SK-N-SH (cell line): ENCODE measurements around the gene ST7. TPM values are rescaled to one million over a fixed set of nuclear protein-coding genes. Genes with fewer than 3 reads are reported as not detected.

Experiments
- CTCF ChIA-PET: fragments of 300-600, 350-600 bp; formaldehyde crosslinking; extraction: SDS; loops from one replicate; lab custom pipeline; 2021; lab: Yijun Ruan, JAX
- POLR2A ChIA-PET: fragments of 350-600 bp; sonication (Branson Sonifier 250); formaldehyde crosslinking; extraction: SDS; loops from one replicate; lab custom pipeline; 2020; ENCODE audit warnings: antibody characterized with exemption, inconsistent platforms; lab: Yijun Ruan, JAX
- DNase-seq: peaks from one replicate; pipeline ENCODE4 v3.0.0; 2012
- H2AFZ ChIP-seq: fragments of 200-600 bp; sonication (generic); 2 replicates; pipeline ENCODE4 v1.8.1; 2016; ENCODE audit warnings: antibody characterized with exemption, mild to moderate bottlenecking, low read depth
- H3F3A ChIP-seq: fragments of 200-600 bp; sonication (generic); replicated peaks from 2 replicates; pipeline ENCODE3; 2016; ENCODE audit warnings: antibody characterized with exemption, mild to moderate bottlenecking; ENCODE audit not compliant: insufficient read depth
- H3K27ac ChIP-seq, 2 experiments: fragments of 200-500 bp in 1 of 2; fragments of 200-600 bp in 1 of 2; sonication (Bioruptor generic) in 1 of 2; sonication (generic), shearing (Covaris generic) in 1 of 2; 2 replicates each; pipeline versions ENCODE4 v1.5.1 to v1.6.1; 2014 to 2016; ENCODE audit warnings: low read depth in 2 of 2, inconsistent platforms in 1 of 2, low read length in 1 of 2, mild to moderate bottlenecking in 1 of 2, mixed read lengths in 1 of 2
- H3K27me3 ChIP-seq: fragments of 200-600 bp; sonication (generic), shearing (Covaris generic); 2 replicates; pipeline ENCODE4 v1.6.1; 2016; ENCODE audit warnings: mixed run types; ENCODE audit not compliant: insufficient read depth
- H3K36me3 ChIP-seq, 2 experiments: fragments of 200-500 bp in 1 of 2; fragments of 200-600 bp in 1 of 2; sonication (Bioruptor generic) in 1 of 2; sonication (generic) in 1 of 2; replicated peaks in 1 of 2; 2 replicates each; pipeline versions ENCODE3 to v1.5.1; 2014 to 2016; ENCODE audit warnings: low read length in 1 of 2, mild to moderate bottlenecking in 1 of 2; ENCODE audit not compliant: insufficient read depth in 2 of 2, control insufficient read depth in 1 of 2
- H3K4me1 ChIP-seq, 2 experiments: fragments of 200-500 bp in 1 of 2; fragments of 200-600 bp in 1 of 2; sonication (Bioruptor generic) in 1 of 2; sonication (generic), shearing (Covaris generic) in 1 of 2; 2 replicates each; pipeline versions ENCODE4 v1.5.1 to v1.6.1; 2014 to 2016; ENCODE audit warnings: low read depth in 1 of 2, low read length in 1 of 2, mixed run types in 1 of 2; ENCODE audit not compliant: insufficient read depth in 2 of 2, control insufficient read depth in 1 of 2
- H3K4me2 ChIP-seq: fragments of 200-600 bp; sonication (generic), shearing (Covaris generic); 2 replicates; pipeline ENCODE4 v1.6.1; 2017; ENCODE audit warnings: mixed run types
- H3K4me3 ChIP-seq, 2 experiments: fragments of 200-500 bp in 1 of 2; fragments of 200-600 bp in 1 of 2; sonication (Bioruptor generic) in 1 of 2; sonication (generic), shearing (Covaris generic) in 1 of 2; 2 replicates each; pipeline versions ENCODE4 v1.5.1 to v1.8.1; 2014 to 2016; ENCODE audit warnings: low read depth in 2 of 2, inconsistent platforms in 1 of 2, low read length in 1 of 2, mild to moderate bottlenecking in 1 of 2, mixed read lengths in 1 of 2, moderate library complexity in 1 of 2
- H3K79me2 ChIP-seq: fragments of 200-600 bp; sonication (generic); 2 replicates; pipeline ENCODE4 v1.8.1; 2017; ENCODE audit warnings: mild to moderate bottlenecking; ENCODE audit not compliant: insufficient read depth
- H3K9ac ChIP-seq: fragments of 200-600 bp; sonication (generic); 2 replicates; pipeline ENCODE4 v1.6.1; 2017; ENCODE audit warnings: mixed run types
- H3K9me2 ChIP-seq: fragments of 200-600 bp; sonication (generic); 2 replicates; pipeline ENCODE4 v1.6.1; 2017; ENCODE audit warnings: mixed run types
- H3K9me3 ChIP-seq: fragments of 200-600 bp; sonication (generic); 2 replicates; pipeline ENCODE4 v1.6.1; 2017; ENCODE audit warnings: mixed run types, mild to moderate bottlenecking, moderate library complexity
- H4K20me1 ChIP-seq: fragments of 200-600 bp; sonication (generic); 2 replicates; pipeline ENCODE4 v1.6.1; 2017; ENCODE audit warnings: mild to moderate bottlenecking, mixed run types; ENCODE audit not compliant: insufficient read depth
- CHD2 ChIP-seq: fragments of 150-350 bp; IDR thresholded peaks from 2 replicates; pipeline ENCODE4 v1.6.1; 2018; ENCODE audit warnings: low read length; ENCODE audit not compliant: partially characterized antibody
- EP300 ChIP-seq, 2 experiments: IDR thresholded peaks; 2 replicates each; pipeline versions ENCODE4 v1.4.0 to v1.6.1; 2012; ENCODE audit warnings: borderline replicate concordance in 1 of 2, low read depth in 1 of 2, low read length in 1 of 2
- EZH2phosphoT487 ChIP-seq: fragments of 200-600 bp; sonication (generic); IDR thresholded peaks from 2 replicates; pipeline ENCODE4 v1.6.1; 2017; ENCODE audit warnings: low read depth, mixed run types, mild to moderate bottlenecking, antibody characterized with exemption, moderate library complexity, borderline replicate concordance
- FOSL2 ChIP-seq: IDR thresholded peaks from 2 replicates; pipeline ENCODE4 v1.4.0; 2012; ENCODE audit warnings: low read depth, mild to moderate bottlenecking, moderate library complexity, borderline replicate concordance
- FOXJ3 ChIP-seq: sonication (generic); formaldehyde crosslinking; IDR thresholded peaks from 2 replicates; pipeline ENCODE4 v1.5.1; 2020; ENCODE audit warnings: mild to moderate bottlenecking, missing genetic modification reagents
- NFIC ChIP-seq: IDR thresholded peaks from 2 replicates; pipeline ENCODE4 v1.4.0; 2012; ENCODE audit warnings: borderline replicate concordance
- NRF1 ChIP-seq: IDR thresholded peaks from 2 replicates; pipeline ENCODE4 v1.6.1; 2012; ENCODE audit warnings: low read depth, mild to moderate bottlenecking, low read length
- SIN3A ChIP-seq: IDR thresholded peaks from 2 replicates; pipeline ENCODE4 v1.6.1; 2012; ENCODE audit warnings: low read depth, mild to moderate bottlenecking, low read length, moderate library complexity, borderline replicate concordance
- SMC3 ChIP-seq: IDR thresholded peaks from 2 replicates; pipeline ENCODE4 v1.6.1; 2012; ENCODE audit warnings: low read depth, low read length, improper control_type of control experiment
- YY1 ChIP-seq: IDR thresholded peaks from 2 replicates; pipeline ENCODE4 v1.4.0; 2012; ENCODE audit warnings: low read depth, mild to moderate bottlenecking
- WGBS: methylation state at CpG from one replicate; pipeline ENCODE4 v1.1.6; 2017; ENCODE audit warnings: low lambda C conversion rate; 5-methylcytosine and 5-hydroxymethylcytosine counted together
- polyA plus RNA-seq, 3 experiments: library from polyadenylated mRNA; depleted of rRNA; stranded (reverse); fragments of >200 nt; gene quantifications; 2 replicates each; pipeline ENCODE4 v1.2.3, GENCODE V29; 2012
- TF ChIP-seq, protein P1 (sequence below): IDR thresholded peaks from 2 replicates; pipeline ENCODE4 v1.6.1; 2012; ENCODE audit warnings: mild to moderate bottlenecking, low read depth, low read length, moderate library complexity
- TF ChIP-seq, protein P2 (sequence below): fragments of 200-600 bp; sonication (generic); IDR thresholded peaks from 2 replicates; pipeline ENCODE4 v1.6.1; 2017; ENCODE audit warnings: antibody characterized with exemption, mild to moderate bottlenecking, moderate library complexity
- TF ChIP-seq, protein P3 (sequence below): fragments of 150-350 bp; IDR thresholded peaks from 2 replicates; pipeline ENCODE4 v1.6.1; 2017; ENCODE audit warnings: antibody characterized with exemption, low read length, low read depth, borderline replicate concordance
- TF ChIP-seq, protein P4 (sequence below): IDR thresholded peaks from 2 replicates; pipeline ENCODE4 v1.4.0; 2012; ENCODE audit warnings: low read depth, borderline replicate concordance

Gene ST7
- polyA plus RNA-seq, 1 of the 3 experiments (the other 2 are of a cell fraction), result 23.5 TPM

DNA sequence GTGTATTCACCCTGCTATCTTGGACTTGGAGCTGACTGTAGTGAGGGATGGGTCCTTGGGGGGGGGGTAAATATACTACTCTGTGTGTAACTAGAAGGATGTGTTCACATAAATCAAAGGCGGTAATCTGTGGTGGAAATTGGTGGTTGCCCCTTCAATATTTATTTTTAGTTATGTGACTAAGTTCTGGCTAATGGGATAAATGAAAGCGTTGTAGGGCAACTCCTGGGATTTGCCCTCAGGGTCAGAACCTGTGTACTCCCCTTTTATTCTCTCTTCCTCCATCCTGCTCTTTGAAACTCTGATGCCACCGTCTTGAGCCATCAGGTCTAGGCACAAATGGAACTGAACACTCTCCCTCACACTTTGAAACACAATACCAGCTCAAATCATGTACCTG, 24.3 kb upstream of the ST7 start:
- Histone ChIP-seq H3K4me2 (no peak overlapping the region), H2AFZ (no peak overlapping the region), H3K9me2 (no peaks in the 10 kb centered on the region), H3K79me2 (no peaks in the 10 kb centered on the region), H3K36me3 (no peaks in the 10 kb centered on the region), H3K9ac (no peak overlapping the region), H3K27ac (no peak overlapping the region), H3F3A (peaks cover 21% of the 10 kb centered on the region), H3K9me3 (no peaks in the 10 kb centered on the region), H3K27me3 (no peaks in the 10 kb centered on the region), H3K4me3 (no peak overlapping the region), H3K4me1 (no peaks in the 10 kb centered on the region), H4K20me1 (no peaks in the 10 kb centered on the region)
- CTCF ChIA-PET, result interaction anchor here (0.6 to 13.4 kb wide), 10 partner anchors 9 to 192 kb away, joined by 3 to 219 read pairs (median 13); no protein-coding TSS in a partner anchor
- TF ChIP-seq, protein P1, sequence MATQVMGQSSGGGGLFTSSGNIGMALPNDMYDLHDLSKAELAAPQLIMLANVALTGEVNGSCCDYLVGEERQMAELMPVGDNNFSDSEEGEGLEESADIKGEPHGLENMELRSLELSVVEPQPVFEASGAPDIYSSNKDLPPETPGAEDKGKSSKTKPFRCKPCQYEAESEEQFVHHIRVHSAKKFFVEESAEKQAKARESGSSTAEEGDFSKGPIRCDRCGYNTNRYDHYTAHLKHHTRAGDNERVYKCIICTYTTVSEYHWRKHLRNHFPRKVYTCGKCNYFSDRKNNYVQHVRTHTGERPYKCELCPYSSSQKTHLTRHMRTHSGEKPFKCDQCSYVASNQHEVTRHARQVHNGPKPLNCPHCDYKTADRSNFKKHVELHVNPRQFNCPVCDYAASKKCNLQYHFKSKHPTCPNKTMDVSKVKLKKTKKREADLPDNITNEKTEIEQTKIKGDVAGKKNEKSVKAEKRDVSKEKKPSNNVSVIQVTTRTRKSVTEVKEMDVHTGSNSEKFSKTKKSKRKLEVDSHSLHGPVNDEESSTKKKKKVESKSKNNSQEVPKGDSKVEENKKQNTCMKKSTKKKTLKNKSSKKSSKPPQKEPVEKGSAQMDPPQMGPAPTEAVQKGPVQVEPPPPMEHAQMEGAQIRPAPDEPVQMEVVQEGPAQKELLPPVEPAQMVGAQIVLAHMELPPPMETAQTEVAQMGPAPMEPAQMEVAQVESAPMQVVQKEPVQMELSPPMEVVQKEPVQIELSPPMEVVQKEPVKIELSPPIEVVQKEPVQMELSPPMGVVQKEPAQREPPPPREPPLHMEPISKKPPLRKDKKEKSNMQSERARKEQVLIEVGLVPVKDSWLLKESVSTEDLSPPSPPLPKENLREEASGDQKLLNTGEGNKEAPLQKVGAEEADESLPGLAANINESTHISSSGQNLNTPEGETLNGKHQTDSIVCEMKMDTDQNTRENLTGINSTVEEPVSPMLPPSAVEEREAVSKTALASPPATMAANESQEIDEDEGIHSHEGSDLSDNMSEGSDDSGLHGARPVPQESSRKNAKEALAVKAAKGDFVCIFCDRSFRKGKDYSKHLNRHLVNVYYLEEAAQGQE, result no peak
- no peak for TF ChIP-seq SMC3
- TF ChIP-seq, protein P2, sequence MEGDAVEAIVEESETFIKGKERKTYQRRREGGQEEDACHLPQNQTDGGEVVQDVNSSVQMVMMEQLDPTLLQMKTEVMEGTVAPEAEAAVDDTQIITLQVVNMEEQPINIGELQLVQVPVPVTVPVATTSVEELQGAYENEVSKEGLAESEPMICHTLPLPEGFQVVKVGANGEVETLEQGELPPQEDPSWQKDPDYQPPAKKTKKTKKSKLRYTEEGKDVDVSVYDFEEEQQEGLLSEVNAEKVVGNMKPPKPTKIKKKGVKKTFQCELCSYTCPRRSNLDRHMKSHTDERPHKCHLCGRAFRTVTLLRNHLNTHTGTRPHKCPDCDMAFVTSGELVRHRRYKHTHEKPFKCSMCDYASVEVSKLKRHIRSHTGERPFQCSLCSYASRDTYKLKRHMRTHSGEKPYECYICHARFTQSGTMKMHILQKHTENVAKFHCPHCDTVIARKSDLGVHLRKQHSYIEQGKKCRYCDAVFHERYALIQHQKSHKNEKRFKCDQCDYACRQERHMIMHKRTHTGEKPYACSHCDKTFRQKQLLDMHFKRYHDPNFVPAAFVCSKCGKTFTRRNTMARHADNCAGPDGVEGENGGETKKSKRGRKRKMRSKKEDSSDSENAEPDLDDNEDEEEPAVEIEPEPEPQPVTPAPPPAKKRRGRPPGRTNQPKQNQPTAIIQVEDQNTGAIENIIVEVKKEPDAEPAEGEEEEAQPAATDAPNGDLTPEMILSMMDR, result no peak
- TF ChIP-seq FOSL2, result no peak
- TF ChIP-seq EP300 (IDR thresholded peaks at IDR 0.05; ENCODE audit: borderline replicate concordance in 1 of 2, low read depth in 1 of 2, low read length in 1 of 2), result no peak
- no peak for TF ChIP-seq SIN3A
- TF ChIP-seq NRF1, result no peak
- TF ChIP-seq, protein P3, sequence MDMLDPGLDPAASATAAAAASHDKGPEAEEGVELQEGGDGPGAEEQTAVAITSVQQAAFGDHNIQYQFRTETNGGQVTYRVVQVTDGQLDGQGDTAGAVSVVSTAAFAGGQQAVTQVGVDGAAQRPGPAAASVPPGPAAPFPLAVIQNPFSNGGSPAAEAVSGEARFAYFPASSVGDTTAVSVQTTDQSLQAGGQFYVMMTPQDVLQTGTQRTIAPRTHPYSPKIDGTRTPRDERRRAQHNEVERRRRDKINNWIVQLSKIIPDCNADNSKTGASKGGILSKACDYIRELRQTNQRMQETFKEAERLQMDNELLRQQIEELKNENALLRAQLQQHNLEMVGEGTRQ, result no peak
- no peak for TF ChIP-seq FOXJ3 (CRISPR knock-in tag)
- no peak for TF ChIP-seq NFIC
- TF ChIP-seq EZH2phosphoT487, result no peak
- TF ChIP-seq YY1, result no peak
- TF ChIP-seq, protein P4, sequence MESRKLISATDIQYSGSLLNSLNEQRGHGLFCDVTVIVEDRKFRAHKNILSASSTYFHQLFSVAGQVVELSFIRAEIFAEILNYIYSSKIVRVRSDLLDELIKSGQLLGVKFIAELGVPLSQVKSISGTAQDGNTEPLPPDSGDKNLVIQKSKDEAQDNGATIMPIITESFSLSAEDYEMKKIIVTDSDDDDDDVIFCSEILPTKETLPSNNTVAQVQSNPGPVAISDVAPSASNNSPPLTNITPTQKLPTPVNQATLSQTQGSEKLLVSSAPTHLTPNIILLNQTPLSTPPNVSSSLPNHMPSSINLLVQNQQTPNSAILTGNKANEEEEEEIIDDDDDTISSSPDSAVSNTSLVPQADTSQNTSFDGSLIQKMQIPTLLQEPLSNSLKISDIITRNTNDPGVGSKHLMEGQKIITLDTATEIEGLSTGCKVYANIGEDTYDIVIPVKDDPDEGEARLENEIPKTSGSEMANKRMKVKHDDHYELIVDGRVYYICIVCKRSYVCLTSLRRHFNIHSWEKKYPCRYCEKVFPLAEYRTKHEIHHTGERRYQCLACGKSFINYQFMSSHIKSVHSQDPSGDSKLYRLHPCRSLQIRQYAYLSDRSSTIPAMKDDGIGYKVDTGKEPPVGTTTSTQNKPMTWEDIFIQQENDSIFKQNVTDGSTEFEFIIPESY, result no peak
- TF ChIP-seq CHD2, result no peak
- POLR2A ChIA-PET, result no interaction called here
- WGBS, result 54% methylated on average over 3 of the region's 3 CpGs
- DNase-seq, result no peak
